ENCODE measurements around the gene DBF4B. TPM values are rescaled to one million over a fixed set of nuclear protein-coding genes. Genes with fewer than 3 reads are reported as not detected.

DBF4B gene
- total RNA-seq, 2 donors from 2014 or later, result 31.1 to 44.9 TPM

DNA sequence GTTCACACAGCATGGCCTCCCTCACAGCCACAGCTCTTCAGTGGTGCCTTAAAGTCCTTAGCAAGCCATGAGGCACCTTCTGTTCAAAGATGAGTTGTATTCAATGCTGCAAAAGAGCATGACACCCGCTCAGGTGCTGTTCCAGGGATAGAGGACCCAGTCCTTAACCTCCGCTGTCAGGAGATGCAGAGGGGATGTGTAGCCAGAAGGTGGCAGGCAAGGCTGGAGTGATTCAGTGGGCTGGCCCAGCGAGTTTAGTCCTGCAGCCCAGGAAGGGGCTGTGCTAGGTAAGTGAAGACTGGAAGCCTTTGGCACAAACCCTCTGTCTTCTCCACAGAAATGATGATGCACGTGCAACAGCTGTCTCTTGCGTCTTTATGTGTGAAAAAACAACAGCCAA, 25.3 kb downstream of the DBF4B start:
- Mint-ChIP-seq H3K36me3 (ENCODE audit: low read depth) (peaks cover 68% of the 10 kb centered on the region), H3K27ac (no peak overlapping the region), H3K9me3 (no peaks in the 10 kb centered on the region), H3K4me3 (no peak overlapping the region), H3K4me1 (no peaks in the 10 kb centered on the region), H3K27me3 (ENCODE audit: insufficient read depth) (no peaks in the 10 kb centered on the region)
- no peaks in the 10 kb centered on the region for H3K4me1 ChIP-seq (ENCODE audit: control insufficient read depth, insufficient read depth, low read length)
- TF ChIP-seq, protein P1, sequence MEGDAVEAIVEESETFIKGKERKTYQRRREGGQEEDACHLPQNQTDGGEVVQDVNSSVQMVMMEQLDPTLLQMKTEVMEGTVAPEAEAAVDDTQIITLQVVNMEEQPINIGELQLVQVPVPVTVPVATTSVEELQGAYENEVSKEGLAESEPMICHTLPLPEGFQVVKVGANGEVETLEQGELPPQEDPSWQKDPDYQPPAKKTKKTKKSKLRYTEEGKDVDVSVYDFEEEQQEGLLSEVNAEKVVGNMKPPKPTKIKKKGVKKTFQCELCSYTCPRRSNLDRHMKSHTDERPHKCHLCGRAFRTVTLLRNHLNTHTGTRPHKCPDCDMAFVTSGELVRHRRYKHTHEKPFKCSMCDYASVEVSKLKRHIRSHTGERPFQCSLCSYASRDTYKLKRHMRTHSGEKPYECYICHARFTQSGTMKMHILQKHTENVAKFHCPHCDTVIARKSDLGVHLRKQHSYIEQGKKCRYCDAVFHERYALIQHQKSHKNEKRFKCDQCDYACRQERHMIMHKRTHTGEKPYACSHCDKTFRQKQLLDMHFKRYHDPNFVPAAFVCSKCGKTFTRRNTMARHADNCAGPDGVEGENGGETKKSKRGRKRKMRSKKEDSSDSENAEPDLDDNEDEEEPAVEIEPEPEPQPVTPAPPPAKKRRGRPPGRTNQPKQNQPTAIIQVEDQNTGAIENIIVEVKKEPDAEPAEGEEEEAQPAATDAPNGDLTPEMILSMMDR (conservative IDR thresholded peaks at IDR 0.05), result peak; percentile 79
- H3K27me3 ChIP-seq (ENCODE audit: control insufficient read depth, insufficient read depth, low read length, poor library complexity, severe bottlenecking), result no peaks in the 10 kb centered on the region
- H3K9ac ChIP-seq (ENCODE audit: extremely low read depth, low read length, poor library complexity, severe bottlenecking), result no peak overlapping the region
- DNase-seq, result peak; percentile 90
- no peaks in the 10 kb centered on the region for H3K9me3 ChIP-seq (ENCODE audit: control insufficient read depth, low read length)
- no peak overlapping the region for H3K4me3 ChIP-seq (ENCODE audit: low read length)
- no peak overlapping the region for H3K27ac ChIP-seq (ENCODE audit: low read depth, low read length)
- 76 to 81% methylated on average over 5 of the region's 5 CpGs for WGBS, 2 experiments (ENCODE audit: insufficient coverage in 1 of 2, insufficient read length in 1 of 2)
- H3K36me3 ChIP-seq (ENCODE audit: control insufficient read depth, insufficient read depth, low read length), result peaks cover 63% of the 10 kb centered on the region

DNA sequence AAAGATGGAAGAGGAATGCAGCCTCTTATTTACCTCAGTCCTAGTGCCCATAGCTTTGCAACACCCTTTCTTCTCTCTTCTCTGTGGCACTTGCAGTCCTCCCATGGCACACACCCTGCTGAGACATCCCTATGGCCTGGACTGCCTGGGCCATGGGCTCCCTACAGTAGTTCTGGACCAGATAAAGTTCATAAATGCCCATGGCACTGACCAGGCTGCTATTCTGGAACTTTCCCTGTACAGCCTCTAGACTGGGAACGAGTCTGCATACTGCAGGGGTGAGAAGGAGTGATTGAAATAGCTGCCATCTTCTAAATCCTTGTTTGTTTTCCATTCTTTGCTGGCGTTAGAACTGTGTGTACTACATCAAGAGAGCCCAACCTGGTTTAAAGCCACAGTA, 25.8 kb downstream of the DBF4B start:
- Histone ChIP-seq H3K4me1 (ENCODE audit: control insufficient read depth, insufficient read depth, low read length) (no peaks in the 10 kb centered on the region), H3K27me3 (ENCODE audit: control insufficient read depth, insufficient read depth, low read length, poor library complexity, severe bottlenecking) (no peaks in the 10 kb centered on the region), H3K4me3 (ENCODE audit: low read length) (no peak overlapping the region), H3K27ac (ENCODE audit: low read depth, low read length) (no peak overlapping the region), H3K9ac (ENCODE audit: extremely low read depth, low read length, poor library complexity, severe bottlenecking) (no peak overlapping the region), H3K36me3 (ENCODE audit: control insufficient read depth, insufficient read depth, low read length) (peaks cover 66% of the 10 kb centered on the region), H3K9me3 (ENCODE audit: control insufficient read depth, low read length) (no peaks in the 10 kb centered on the region)
- no peak for DNase-seq
- WGBS, 2 experiments (ENCODE audit: insufficient coverage in 1 of 2, insufficient read length in 1 of 2), result 98 to 100% methylated on average over 2 of the region's 2 CpGs
- TF ChIP-seq, protein P1 (conservative IDR thresholded peaks at IDR 0.05), result no peak
- no peak overlapping the region for H3K4me3 Mint-ChIP-seq
- H3K9me3 Mint-ChIP-seq, result no peaks in the 10 kb centered on the region
- no peaks in the 10 kb centered on the region for H3K27me3 Mint-ChIP-seq (ENCODE audit: insufficient read depth)
- no peak overlapping the region for H3K27ac Mint-ChIP-seq
- no peaks in the 10 kb centered on the region for H3K4me1 Mint-ChIP-seq
- H3K36me3 Mint-ChIP-seq (ENCODE audit: low read depth), result peaks cover 70% of the 10 kb centered on the region

DNA sequence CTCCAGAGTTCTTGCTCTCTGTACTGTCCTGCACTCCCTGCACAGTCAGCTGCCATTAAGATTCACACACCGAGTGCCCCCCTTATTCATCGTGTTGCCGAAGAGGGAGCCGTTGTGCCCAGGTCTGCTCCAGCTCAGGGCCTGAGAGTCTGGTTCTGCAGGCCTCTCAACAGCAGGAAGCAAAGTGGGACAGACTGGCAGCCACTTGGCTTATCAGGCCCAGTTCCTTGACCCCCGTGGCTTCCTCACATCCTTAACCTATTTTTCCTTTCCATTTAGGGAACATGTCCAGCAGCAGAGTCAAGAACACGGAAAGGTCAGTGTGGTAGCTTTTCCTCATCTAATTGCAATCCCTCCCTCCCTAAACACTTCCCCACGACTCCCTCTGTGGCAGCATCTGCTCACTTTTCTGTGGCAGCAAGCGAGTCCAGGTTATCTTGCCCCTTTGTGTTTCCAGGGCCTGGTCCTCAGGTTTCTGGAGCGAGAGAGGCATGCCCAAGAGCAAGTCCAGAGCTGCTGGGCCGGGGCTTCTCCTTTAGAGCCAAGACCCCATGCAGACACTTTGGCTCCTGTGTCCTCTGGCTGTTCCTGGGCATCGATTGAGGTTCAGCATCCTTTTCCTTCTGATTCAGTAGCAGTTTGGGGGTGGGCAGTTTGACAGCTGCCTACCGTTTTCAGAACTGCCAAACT, 28.2 kb downstream of the DBF4B start:
- peaks cover 3% of the 10 kb centered on the region for H3K4me1 Mint-ChIP-seq
- WGBS, 2 experiments (ENCODE audit: insufficient coverage in 1 of 2, insufficient read length in 1 of 2), result 94 to 98% methylated on average over 11 to 12 of the region's 12 CpGs
- H3K27me3 ChIP-seq (ENCODE audit: control insufficient read depth, insufficient read depth, low read length, poor library complexity, severe bottlenecking), result no peaks in the 10 kb centered on the region

More for the DNA sequence above, 28.2 kb downstream of the DBF4B start:
- no peaks in the 10 kb centered on the region for H3K27me3 Mint-ChIP-seq (ENCODE audit: insufficient read depth)
- TF ChIP-seq, protein P1 (conservative IDR thresholded peaks at IDR 0.05), result no peak
- H3K27ac ChIP-seq (ENCODE audit: low read depth, low read length), result no peak overlapping the region
- peaks cover 68% of the 10 kb centered on the region for H3K36me3 Mint-ChIP-seq (ENCODE audit: low read depth)
- no peaks in the 10 kb centered on the region for H3K9me3 Mint-ChIP-seq
- peak overlapping the region; percentile 55 for H3K27ac Mint-ChIP-seq
- H3K4me3 ChIP-seq (ENCODE audit: low read length), result no peak overlapping the region
- DNase-seq, result no peak
- peaks cover 64% of the 10 kb centered on the region for H3K36me3 ChIP-seq (ENCODE audit: control insufficient read depth, insufficient read depth, low read length)
- no peaks in the 10 kb centered on the region for H3K9me3 ChIP-seq (ENCODE audit: control insufficient read depth, low read length)
- H3K9ac ChIP-seq (ENCODE audit: extremely low read depth, low read length, poor library complexity, severe bottlenecking), result no peak overlapping the region
- H3K4me3 Mint-ChIP-seq, result no peak overlapping the region
- no peaks in the 10 kb centered on the region for H3K4me1 ChIP-seq (ENCODE audit: control insufficient read depth, insufficient read depth, low read length)

Measured in endodermal cell (in vitro differentiated cells).